Measurements from ENCODE around the gene PPP1CA.

- no peak for TF ChIP-seq POLR2AphosphoS5 (IDR thresholded peaks at IDR 0.05; ENCODE audit: low read depth, low read length)
- TF ChIP-seq TAF1 (IDR thresholded peaks at IDR 0.05; ENCODE audit: borderline replicate concordance, insufficient read depth, low read length) = no peak
- no peak for TF ChIP-seq REST (IDR thresholded peaks at IDR 0.05; ENCODE audit: insufficient read depth in 1 of 2, low read depth in 2 of 2, low read length in 2 of 2)
- TF ChIP-seq SIN3A (IDR thresholded peaks at IDR 0.05; ENCODE audit: borderline replicate concordance, insufficient read depth, low read length) = no peak
- TF ChIP-seq FOXP2 (optimal IDR thresholded peaks at IDR 0.05; ENCODE audit: borderline replicate concordance, extremely low read depth, extremely low read length, insufficient read depth) = no peak
These were observed 8.7 kb upstream of the PPP1CA start for GRCh38 chr11:67410369-67410831.

Data from PFSK-1 (cell line).